ENCODE data around the gene PACS1.
A peak's percentile ranks its signal among the peaks of the same experiment; 100 is the strongest.

Gene PACS1

GRCh38 chr11:66288671-66289547 lies 218.8 kb downstream of the PACS1 start, which contains the start of gene YIF1A:
Gene YIF1A (minus strand): TSS chr11:66289143. CDS start chr11:66288985, 158 bp downstream.
- peak; percentile 99 for DNase-seq (ENCODE audit: low spot score)

- DNase-seq (ENCODE audit: low spot score), result peak; percentile 76
Measured at GRCh38 chr11:66289548-66290329, 219.7 kb downstream of the PACS1 start.

GRCh38 chr11:66290330-66290621 lies 220.2 kb downstream of the PACS1 start:
- DNase-seq (ENCODE audit: low spot score), result no peak

GRCh38 chr11:66291303-66291705 lies 221.2 kb downstream of the PACS1 start:
- DNase-seq (ENCODE audit: low spot score), result no peak

- no peak for DNase-seq (ENCODE audit: low spot score)
Measured at GRCh38 chr11:66291706-66292542, 221.9 kb downstream of the PACS1 start, which contains the start of gene TMEM151A. Gene TMEM151A (plus strand): TSS chr11:66291894. CDS start chr11:66292014, 120 bp downstream.

- DNase-seq (ENCODE audit: low spot score), result no peak
Measured at GRCh38 chr11:66292543-66293332, 222.7 kb downstream of the PACS1 start.

GRCh38 chr11:66293352-66293751 lies 223.3 kb downstream of the PACS1 start:
- DNase-seq (ENCODE audit: low spot score), result no peak

- no peak for DNase-seq (ENCODE audit: low spot score)
Measured at GRCh38 chr11:66293777-66294625, 223.9 kb downstream of the PACS1 start.
